SU-DHL-6 (cell line): ENCODE measurements around the gene MAN1A2.

Experiments used
- EZH2phosphoT487 ChIP-seq: fragments of 200-600 bp; sonication (generic), shearing (Covaris generic); conservative IDR thresholded peaks from 2 replicates; pipeline ENCODE4 v1.6.1; 2018; ENCODE audit warnings: mild to moderate bottlenecking, antibody characterized with exemption, low read length, moderate library complexity, mixed read lengths
- TF ChIP-seq, protein P1 (sequence below): fragments of 200-600 bp; sonication (generic); IDR thresholded peaks from one replicate; pipeline ENCODE4 v1.5.1; 2017; ENCODE audit warnings: antibody characterized with exemption, mild to moderate bottlenecking, low read length, moderate library complexity; ENCODE audit not compliant: insufficient read depth, poor library complexity, severe bottlenecking

DNA sequence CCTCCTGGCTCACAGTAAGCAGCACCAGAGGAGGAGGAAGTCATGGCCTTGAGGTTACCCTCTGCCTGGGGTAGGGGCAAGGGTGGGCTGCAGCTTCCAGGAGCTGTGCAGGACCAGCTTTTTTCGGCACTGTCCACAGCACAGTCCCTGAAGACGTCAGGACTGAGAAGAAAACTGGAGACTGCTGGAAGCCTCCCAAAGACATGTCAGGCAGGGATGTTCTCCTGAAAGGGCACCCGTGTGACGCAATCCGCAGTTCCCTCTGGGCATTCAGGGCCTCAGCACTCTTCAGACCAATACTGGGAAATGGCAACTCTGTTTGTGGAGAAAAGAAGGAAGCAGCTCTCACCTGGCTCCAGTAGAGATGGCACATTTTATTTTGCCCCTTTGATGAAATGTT lies 173.8 kb downstream of the MAN1A2 start:
- TF ChIP-seq, protein P1, sequence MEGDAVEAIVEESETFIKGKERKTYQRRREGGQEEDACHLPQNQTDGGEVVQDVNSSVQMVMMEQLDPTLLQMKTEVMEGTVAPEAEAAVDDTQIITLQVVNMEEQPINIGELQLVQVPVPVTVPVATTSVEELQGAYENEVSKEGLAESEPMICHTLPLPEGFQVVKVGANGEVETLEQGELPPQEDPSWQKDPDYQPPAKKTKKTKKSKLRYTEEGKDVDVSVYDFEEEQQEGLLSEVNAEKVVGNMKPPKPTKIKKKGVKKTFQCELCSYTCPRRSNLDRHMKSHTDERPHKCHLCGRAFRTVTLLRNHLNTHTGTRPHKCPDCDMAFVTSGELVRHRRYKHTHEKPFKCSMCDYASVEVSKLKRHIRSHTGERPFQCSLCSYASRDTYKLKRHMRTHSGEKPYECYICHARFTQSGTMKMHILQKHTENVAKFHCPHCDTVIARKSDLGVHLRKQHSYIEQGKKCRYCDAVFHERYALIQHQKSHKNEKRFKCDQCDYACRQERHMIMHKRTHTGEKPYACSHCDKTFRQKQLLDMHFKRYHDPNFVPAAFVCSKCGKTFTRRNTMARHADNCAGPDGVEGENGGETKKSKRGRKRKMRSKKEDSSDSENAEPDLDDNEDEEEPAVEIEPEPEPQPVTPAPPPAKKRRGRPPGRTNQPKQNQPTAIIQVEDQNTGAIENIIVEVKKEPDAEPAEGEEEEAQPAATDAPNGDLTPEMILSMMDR = no peak
- no peak for TF ChIP-seq EZH2phosphoT487
